ENCODE data around the gene XAGE1A.

DNA sequence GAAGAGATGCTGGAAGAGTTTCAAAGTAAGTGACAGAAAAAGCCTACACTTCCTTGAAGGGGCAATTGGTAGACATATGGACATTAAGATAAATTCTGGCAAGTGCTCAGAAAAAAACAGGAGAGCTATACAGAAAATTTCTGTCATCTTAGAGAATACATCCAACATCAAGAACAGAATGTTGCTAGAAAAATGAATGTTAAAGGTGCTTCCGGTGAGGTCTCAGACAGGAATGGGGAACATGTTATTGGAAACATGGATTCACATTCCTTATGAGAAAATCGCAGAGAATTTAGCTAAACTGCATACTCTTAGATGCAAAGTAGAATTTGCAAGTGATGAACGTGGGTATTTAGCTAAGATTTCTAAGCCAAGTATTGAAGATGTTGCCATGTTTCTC lies 11.7 kb downstream of the XAGE1A start:
- TF ChIP-seq CTCF (IDR thresholded peaks at IDR 0.05) (no peak), EZH2 (IDR thresholded peaks at IDR 0.05; ENCODE audit: borderline replicate concordance, insufficient read depth, low read depth, low read length, poor library complexity, severe bottlenecking) (no peak)
